Caco-2 (cell line): ENCODE measurements around the gene DAND5. TPM values are rescaled to one million over a fixed set of nuclear protein-coding genes. Genes with fewer than 3 reads are reported as not detected.

Experiments used
- BruUV-seq: library from RNA; stranded (reverse); fragments of 400-500 nt; replicated peaks from 2 replicates; lab custom pipeline; 2021; lab: Mats Ljungman, UMichigan
- CTCF ChIA-PET: fragments of 300-600 bp; sonication (Branson Sonifier 250); formaldehyde crosslinking; loops from one replicate; lab custom pipeline; 2022; ENCODE audit warnings: antibody characterized with exemption; lab: Charles Lee
- POLR2A ChIA-PET: fragments of 300-600 bp; sonication (Branson Sonifier 250); formaldehyde crosslinking; loops from one replicate; lab custom pipeline; 2022; ENCODE audit warnings: antibody characterized with exemption; lab: Charles Lee
- DNase-seq, 2 experiments: peaks; one replicate each; pipeline versions ENCODE4 v3.0.0 to v3.0.0-alpha.2; 2020 to 2022
- H3K27me3 ChIP-seq: replicated peaks from 2 replicates; pipeline ENCODE4 v1.6.0; 2011; ENCODE audit warnings: low read length; ENCODE audit not compliant: control insufficient read depth, insufficient read depth
- H3K36me3 ChIP-seq: 2 replicates; pipeline ENCODE4 v1.5.1; 2011; ENCODE audit warnings: low read length; ENCODE audit not compliant: control insufficient read depth, insufficient read depth
- H3K4me1 ChIP-seq: fragments of 250-450 bp; sonication (Bioruptor Pico); 2 replicates; pipeline ENCODE4 v1.5.1; 2020; ENCODE audit warnings: mild to moderate bottlenecking
- H3K4me3 ChIP-seq: 2 replicates; pipeline ENCODE4 v1.5.1; 2011; ENCODE audit warnings: low read depth, mild to moderate bottlenecking, control low read depth, low read length
- H3K9me3 ChIP-seq: fragments of 250-450 bp; sonication (Bioruptor Pico); 2 replicates; pipeline ENCODE4 v1.5.1; 2020; ENCODE audit warnings: mild to moderate bottlenecking, moderate library complexity
- H3K27ac Mint-ChIP-seq: one replicate; pipeline ENCODE4 v1.8.0; 2022; ENCODE audit warnings: mixed read lengths; ENCODE audit not compliant: unreplicated experiment
- H3K27me3 Mint-ChIP-seq: one replicate; pipeline ENCODE4 v1.8.0; 2022; ENCODE audit warnings: mixed read lengths; ENCODE audit not compliant: insufficient read depth, unreplicated experiment
- H3K36me3 Mint-ChIP-seq: one replicate; pipeline ENCODE4 v1.8.0; 2022; ENCODE audit warnings: mild to moderate bottlenecking, mixed read lengths; ENCODE audit not compliant: insufficient read depth, unreplicated experiment
- H3K4me1 Mint-ChIP-seq: one replicate; pipeline ENCODE4 v1.8.0; 2022; ENCODE audit warnings: low read depth, mixed read lengths; ENCODE audit not compliant: unreplicated experiment
- H3K4me3 Mint-ChIP-seq: one replicate; pipeline ENCODE4 v1.8.0; 2022; ENCODE audit warnings: mild to moderate bottlenecking, moderate library complexity, mixed read lengths; ENCODE audit not compliant: unreplicated experiment
- H3K9me3 Mint-ChIP-seq: one replicate; pipeline ENCODE4 v1.8.0; 2022; ENCODE audit warnings: mixed read lengths; ENCODE audit not compliant: unreplicated experiment
- intact Hi-C: fragments of 100-400 bp; cut with micrococcal nuclease; formaldehyde crosslinking; loops from one replicate; pipeline ENCODE4 v1.10.0; 2022; ENCODE audit not compliant: unreplicated experiment
- microRNA-seq: library from miRNA; unstranded; fragments of <30 nt; microRNA quantifications from one replicate; pipeline ENCODE4 v1.2.0, GENCODE V29; 2022
- total RNA-seq: library from RNA; stranded (reverse); gene quantifications from 2 replicates; pipeline ENCODE4 v1.2.3, GENCODE V29; 2022
- TF ChIP-seq, protein P1 (sequence below), 2 experiments: fragments of 200-600 bp in 1 of 2; IDR thresholded peaks; 1 replicate in 1 of 2; 2 replicates in 1 of 2; pipeline versions ENCODE4 v1.5.1 to v1.8.0; 2011 to 2022; ENCODE audit warnings: antibody characterized with exemption in 1 of 2, control low read depth in 1 of 2, inconsistent platforms in 1 of 2, low read depth in 1 of 2, low read length in 1 of 2, mild to moderate bottlenecking in 1 of 2, moderate library complexity in 1 of 2; ENCODE audit not compliant: insufficient read depth in 1 of 2, severe bottlenecking in 1 of 2, unreplicated experiment in 1 of 2

The DAND5 gene
- total RNA-seq, 1 experiment from 2014 or later, result not detected

DNA sequence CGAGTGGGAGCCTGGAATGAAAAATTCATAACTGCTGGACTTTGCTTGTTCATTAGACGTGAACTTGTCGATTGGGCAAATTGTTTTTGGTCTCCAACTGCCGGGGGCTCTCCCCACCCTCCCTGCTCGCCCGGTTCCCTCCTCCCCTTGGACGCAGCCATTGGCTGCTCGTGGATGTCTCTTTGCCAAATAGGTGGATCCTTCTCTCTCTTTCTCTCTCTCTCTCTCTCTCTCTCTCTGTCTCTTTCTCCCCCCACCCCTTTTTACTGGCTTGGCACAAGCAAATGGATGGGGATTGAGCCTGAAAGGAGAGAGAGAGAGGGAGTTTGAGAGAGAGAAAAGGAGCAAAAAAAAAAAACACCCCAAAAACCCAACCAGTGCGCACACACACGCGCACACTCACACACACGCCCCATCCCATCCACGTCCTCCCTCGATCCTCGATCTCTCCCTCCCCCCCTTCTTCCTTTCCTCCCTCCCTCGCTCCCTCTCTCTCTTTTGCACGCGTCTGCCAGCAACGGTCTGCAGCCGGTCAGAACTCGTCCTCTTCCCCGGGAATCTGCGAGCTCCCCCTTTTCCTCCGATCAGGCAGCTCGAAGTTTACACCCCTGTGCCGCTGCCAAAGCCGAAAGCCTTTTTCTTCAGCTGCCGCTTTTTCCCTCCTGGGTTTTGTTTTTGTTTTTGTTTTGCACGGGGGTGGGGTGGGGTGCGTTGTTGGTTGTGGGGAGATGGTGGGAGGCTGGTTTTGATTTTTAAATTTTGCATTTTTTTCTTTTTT lies 53.7 kb downstream of the DAND5 start:
- Histone ChIP-seq H3K4me3 (no peak overlapping the region), H3K9me3 (no peaks in the 10 kb centered on the region), H3K4me1 (peaks cover 6% of the 10 kb centered on the region), H3K36me3 (no peaks in the 10 kb centered on the region), H3K27me3 (no peaks in the 10 kb centered on the region)
- no peak overlapping the region for H3K27ac Mint-ChIP-seq
- H3K4me1 Mint-ChIP-seq, result peaks cover 9% of the 10 kb centered on the region
- ChIA-PET POLR2A (no interaction called here), CTCF (no interaction called here)
- DNase-seq, result no peak
- intact Hi-C loops, result no loop called here
- H3K9me3 Mint-ChIP-seq, result no peaks in the 10 kb centered on the region
- peaks cover 21% of the 10 kb centered on the region for H3K27me3 Mint-ChIP-seq
- no peaks in the 10 kb centered on the region for H3K36me3 Mint-ChIP-seq
- no TSS peak for BruUV-seq
- H3K4me3 Mint-ChIP-seq, result no peak overlapping the region
- TF ChIP-seq, protein P1, sequence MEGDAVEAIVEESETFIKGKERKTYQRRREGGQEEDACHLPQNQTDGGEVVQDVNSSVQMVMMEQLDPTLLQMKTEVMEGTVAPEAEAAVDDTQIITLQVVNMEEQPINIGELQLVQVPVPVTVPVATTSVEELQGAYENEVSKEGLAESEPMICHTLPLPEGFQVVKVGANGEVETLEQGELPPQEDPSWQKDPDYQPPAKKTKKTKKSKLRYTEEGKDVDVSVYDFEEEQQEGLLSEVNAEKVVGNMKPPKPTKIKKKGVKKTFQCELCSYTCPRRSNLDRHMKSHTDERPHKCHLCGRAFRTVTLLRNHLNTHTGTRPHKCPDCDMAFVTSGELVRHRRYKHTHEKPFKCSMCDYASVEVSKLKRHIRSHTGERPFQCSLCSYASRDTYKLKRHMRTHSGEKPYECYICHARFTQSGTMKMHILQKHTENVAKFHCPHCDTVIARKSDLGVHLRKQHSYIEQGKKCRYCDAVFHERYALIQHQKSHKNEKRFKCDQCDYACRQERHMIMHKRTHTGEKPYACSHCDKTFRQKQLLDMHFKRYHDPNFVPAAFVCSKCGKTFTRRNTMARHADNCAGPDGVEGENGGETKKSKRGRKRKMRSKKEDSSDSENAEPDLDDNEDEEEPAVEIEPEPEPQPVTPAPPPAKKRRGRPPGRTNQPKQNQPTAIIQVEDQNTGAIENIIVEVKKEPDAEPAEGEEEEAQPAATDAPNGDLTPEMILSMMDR (IDR thresholded peaks at IDR 0.05; ENCODE audit: insufficient read depth in 1 of 2, low read depth in 1 of 2, low read length in 1 of 2, severe bottlenecking in 1 of 2, unreplicated experiment in 1 of 2), result no peak

DNA sequence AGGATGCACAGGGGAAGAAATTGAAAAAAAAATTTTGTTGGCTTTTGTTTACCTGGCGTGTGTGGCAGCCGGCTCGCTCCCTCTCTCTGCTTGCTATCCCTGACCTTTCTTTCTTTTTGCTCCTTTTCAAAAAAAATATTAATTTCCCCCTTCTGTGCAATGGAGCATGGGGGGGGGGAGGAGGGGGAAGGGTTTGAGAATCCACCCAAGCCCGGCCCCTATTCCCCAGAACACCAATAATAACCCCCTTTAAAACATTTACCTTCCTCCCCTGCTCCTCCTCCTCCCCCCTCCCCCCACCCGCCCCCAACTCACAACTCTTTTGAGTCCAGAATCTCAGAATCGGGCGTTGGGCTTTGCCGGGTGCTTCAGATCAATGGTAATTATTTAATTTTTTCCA lies 54.3 kb downstream of the DAND5 start:
- intact Hi-C loops, result no loop called here
- no TSS peak for BruUV-seq
- TF ChIP-seq, protein P1 (IDR thresholded peaks at IDR 0.05; ENCODE audit: insufficient read depth in 1 of 2, low read depth in 1 of 2, low read length in 1 of 2, severe bottlenecking in 1 of 2, unreplicated experiment in 1 of 2), result no peak
- H3K4me1 ChIP-seq, result peaks cover 6% of the 10 kb centered on the region
- no peak overlapping the region for H3K4me3 Mint-ChIP-seq
- H3K4me1 Mint-ChIP-seq, result peaks cover 9% of the 10 kb centered on the region
- no peaks in the 10 kb centered on the region for H3K36me3 ChIP-seq
- DNase-seq, result no peak
- no peaks in the 10 kb centered on the region for H3K36me3 Mint-ChIP-seq
- peaks cover 21% of the 10 kb centered on the region for H3K27me3 Mint-ChIP-seq
- H3K27me3 ChIP-seq, result no peaks in the 10 kb centered on the region
- no peak overlapping the region for H3K4me3 ChIP-seq
- no peak overlapping the region for H3K27ac Mint-ChIP-seq
- CTCF ChIA-PET, result no interaction called here
- no peaks in the 10 kb centered on the region for H3K9me3 ChIP-seq
- POLR2A ChIA-PET, result no interaction called here
- no peaks in the 10 kb centered on the region for H3K9me3 Mint-ChIP-seq

Small RNA genes within 50 kb of the gene (microRNA-seq; reads per million reads assigned to microRNA genes)
- gene MIR5695, result not detected
- gene MIR6515, result 2.2 reads per million, percentile 10 among the genes with 10 or more reads in this experiment

Other genes with a start within 250 kb of the DAND5 start
- 87.8 and 106 TPM in 2 replicates for gene TNPO2, start 245.6 kb upstream of the DAND5 start, total RNA-seq
- 164 and 169 TPM in 2 replicates for gene TRIR, start 234.9 kb upstream of the DAND5 start, total RNA-seq
- gene GET3, start 232.1 kb upstream of the DAND5 start, total RNA-seq, result 55.0 and 57.1 TPM in 2 replicates
- 0.27 TPM in 1 of 2 replicates, not detected in the other for gene BEST2, start 217.8 kb upstream of the DAND5 start, total RNA-seq
- 74.2 and 80.4 TPM in 2 replicates for gene HOOK2, start 194.0 kb upstream of the DAND5 start, total RNA-seq
- 16.4 and 19.4 TPM in 2 replicates for gene JUNB, start 178.1 kb upstream of the DAND5 start, total RNA-seq
- 265 and 285 TPM in 2 replicates for gene PRDX2, start 167.8 kb upstream of the DAND5 start, total RNA-seq
- gene THSD8, start 167.5 kb upstream of the DAND5 start, total RNA-seq, result 23.9 and 25.9 TPM in 2 replicates
- gene RNASEH2A, start 163.0 kb upstream of the DAND5 start, total RNA-seq, result 30.9 and 37.6 TPM in 2 replicates
- gene RTBDN, start 135.0 kb upstream of the DAND5 start, total RNA-seq, result not detected in 2 replicates
- gene MAST1, start 131.1 kb upstream of the DAND5 start, total RNA-seq, result 0.79 and 0.91 TPM in 2 replicates
- gene DNASE2, start 88.1 kb upstream of the DAND5 start, total RNA-seq, result 3.6 and 3.8 TPM in 2 replicates
- gene KLF1, start 82.4 kb upstream of the DAND5 start, total RNA-seq, result not detected in 2 replicates
- gene GCDH, start 78.4 kb upstream of the DAND5 start, total RNA-seq, result 31.4 and 32.4 TPM in 2 replicates
- 2.0 and 2.3 TPM in 2 replicates for gene SYCE2, start 50.3 kb upstream of the DAND5 start, total RNA-seq
- 75.9 and 88.6 TPM in 2 replicates for gene FARSA, start 35.9 kb upstream of the DAND5 start, total RNA-seq
- 707 and 767 TPM in 2 replicates for gene CALR, start 31.0 kb upstream of the DAND5 start, total RNA-seq
- gene RAD23A, start 23.7 kb upstream of the DAND5 start, total RNA-seq, result 102 and 112 TPM in 2 replicates
- 39.3 and 42.7 TPM in 2 replicates for gene GADD45GIP1, start 12.4 kb upstream of the DAND5 start, total RNA-seq
- gene NFIX, start 25.9 kb downstream of the DAND5 start, total RNA-seq, result 0.35 and 0.82 TPM in 2 replicates
- gene LYL1, start 133.3 kb downstream of the DAND5 start, total RNA-seq, result 0.35 and 0.59 TPM in 2 replicates
- 42.6 and 46.4 TPM in 2 replicates for gene TRMT1, start 147.2 kb downstream of the DAND5 start, total RNA-seq
- gene NACC1, start 148.7 kb downstream of the DAND5 start, total RNA-seq, result 89.6 and 92.7 TPM in 2 replicates
- 19.3 and 26.4 TPM in 2 replicates for gene STX10, start 180.8 kb downstream of the DAND5 start, total RNA-seq
- gene IER2, start 180.8 kb downstream of the DAND5 start, total RNA-seq, result 72.0 and 72.4 TPM in 2 replicates